MG63 (cell line): ENCODE results near the gene CCDC137. TPM values are rescaled to one million over a fixed set of nuclear protein-coding genes. Genes with fewer than 3 reads are reported as not detected.
A peak's percentile ranks its signal among the peaks of the same experiment; 100 is the strongest.
"Not testable (repeated sequence)": the region's sequence is repeated elsewhere in the genome, so short reads cannot be mapped to it uniquely, and the experiment has no call there.

ENCODE experiments used
- DNase-seq: peaks from one replicate; pipeline ENCODE4 v3.0.0-alpha.2; 2020
- H3K27me3 ChIP-seq: fragments of 250-450 bp; sonication (Bioruptor Pico); 2 replicates; pipeline ENCODE4 v1.5.1; 2020; ENCODE audit warnings: mild to moderate bottlenecking, moderate library complexity
- H3K36me3 ChIP-seq: fragments of 250-450 bp; sonication (Bioruptor Pico); 2 replicates; pipeline ENCODE4 v1.5.1; 2020; ENCODE audit warnings: mild to moderate bottlenecking, moderate library complexity
- H3K4me3 ChIP-seq: fragments of 250-450 bp; sonication (Bioruptor Pico); 2 replicates; pipeline ENCODE4 v1.5.1; 2020; ENCODE audit warnings: mild to moderate bottlenecking, moderate library complexity
- H3K9me3 ChIP-seq: fragments of 250-450 bp; sonication (Bioruptor Pico); 2 replicates; pipeline ENCODE4 v1.5.1; 2020; ENCODE audit warnings: mild to moderate bottlenecking, moderate library complexity
- total RNA-seq: library from RNA; depleted of rRNA; stranded (reverse); fragments of >200 nt; shearing (Covaris generic); gene quantifications from 2 replicates; pipeline ENCODE4 v1.2.3, GENCODE V29; 2014; ENCODE audit warnings: low replicate concordance; rRNA removed

The CCDC137 gene, protein sequence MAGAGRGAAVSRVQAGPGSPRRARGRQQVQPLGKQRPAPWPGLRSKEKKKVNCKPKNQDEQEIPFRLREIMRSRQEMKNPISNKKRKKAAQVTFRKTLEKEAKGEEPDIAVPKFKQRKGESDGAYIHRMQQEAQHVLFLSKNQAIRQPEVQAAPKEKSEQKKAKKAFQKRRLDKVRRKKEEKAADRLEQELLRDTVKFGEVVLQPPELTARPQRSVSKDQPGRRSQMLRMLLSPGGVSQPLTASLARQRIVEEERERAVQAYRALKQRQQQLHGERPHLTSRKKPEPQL
- total RNA-seq: 55.2 and 133 TPM in 2 replicates

- Histone ChIP-seq H3K36me3 (peaks cover 56% of the 10 kb centered on the region), H3K4me3 (peak within 1 kb of the TSS; percentile 90), H3K9me3 (no peaks in the 10 kb centered on the region), H3K27me3 (no peaks in the 10 kb centered on the region)
- peak; percentile 99 for DNase-seq
Measured at GRCh38 chr17:81666342-81667191, at the start of gene CCDC137, which contains the start of gene OXLD1. TSS of gene CCDC137 (plus strand) at chr17:81666737. CDS start at chr17:81666767, 30 bp downstream. TSS of gene OXLD1 (minus strand) at chr17:81666605. CDS start at chr17:81666577, 28 bp downstream.

DNA sequence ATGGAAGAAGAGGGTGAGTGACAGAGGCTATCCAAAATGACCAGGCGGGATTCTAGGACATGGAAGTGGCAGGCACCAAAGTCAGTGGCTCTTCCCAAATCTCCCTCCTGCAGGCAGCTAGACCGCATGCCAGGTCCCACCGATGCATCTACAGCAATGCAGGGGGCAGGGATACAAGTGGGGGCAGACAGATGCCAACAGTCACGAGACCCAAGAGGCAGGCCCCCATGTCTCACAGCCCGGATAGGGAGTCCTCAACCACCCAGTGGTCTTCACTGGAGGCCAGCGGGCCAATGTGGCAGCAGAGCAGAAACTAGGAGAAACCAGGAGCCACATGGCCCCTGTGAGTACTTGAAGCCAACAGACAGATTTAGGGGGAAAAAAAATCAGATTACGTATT lies 49.7 kb upstream of the CCDC137 start:
- H3K36me3 ChIP-seq: peaks cover 83% of the 10 kb centered on the region
- no peaks in the 10 kb centered on the region for H3K27me3 ChIP-seq
- no peak overlapping the region for H3K4me3 ChIP-seq
- no peak for DNase-seq
- H3K9me3 ChIP-seq: no peaks in the 10 kb centered on the region; the same call in 1 of the 2 replicates

GRCh38 chr17:81618307-81618706 lies 48.2 kb upstream of the CCDC137 start:
- not testable (repeated sequence) for H3K4me3 ChIP-seq, H3K9me3 ChIP-seq, DNase-seq, H3K27me3 ChIP-seq
- peaks cover 84% of the 10 kb centered on the region for H3K36me3 ChIP-seq

GRCh38 chr17:81621494-81622130 lies 44.9 kb upstream of the CCDC137 start:
- no peak for DNase-seq
- H3K4me3 ChIP-seq: no peak overlapping the region
- H3K27me3 ChIP-seq: no peaks in the 10 kb centered on the region
- H3K9me3 ChIP-seq: no peaks in the 10 kb centered on the region; the same call in 1 of the 2 replicates
- H3K36me3 ChIP-seq: peaks cover 86% of the 10 kb centered on the region

- Histone ChIP-seq H3K27me3 (no peaks in the 10 kb centered on the region), H3K9me3 (no peaks in the 10 kb centered on the region), H3K36me3 (peaks cover 72% of the 10 kb centered on the region), H3K4me3 (no peak overlapping the region)
- DNase-seq: no peak
Measured at GRCh38 chr17:81630274-81630673, 36.3 kb upstream of the CCDC137 start.

GRCh38 chr17:81631482-81631881 lies 35.1 kb upstream of the CCDC137 start:
- H3K27me3 ChIP-seq: no peaks in the 10 kb centered on the region
- peaks cover 69% of the 10 kb centered on the region for H3K36me3 ChIP-seq
- no peak overlapping the region for H3K4me3 ChIP-seq
- no peak for DNase-seq
- H3K9me3 ChIP-seq: no peaks in the 10 kb centered on the region

- no peaks in the 10 kb centered on the region for H3K9me3 ChIP-seq
- no peak for DNase-seq
- H3K4me3 ChIP-seq: peak overlapping the region; percentile 97
- peaks cover 34% of the 10 kb centered on the region for H3K36me3 ChIP-seq
- no peaks in the 10 kb centered on the region for H3K27me3 ChIP-seq
Measured at GRCh38 chr17:81635431-81635830, 31.1 kb upstream of the CCDC137 start.

DNA sequence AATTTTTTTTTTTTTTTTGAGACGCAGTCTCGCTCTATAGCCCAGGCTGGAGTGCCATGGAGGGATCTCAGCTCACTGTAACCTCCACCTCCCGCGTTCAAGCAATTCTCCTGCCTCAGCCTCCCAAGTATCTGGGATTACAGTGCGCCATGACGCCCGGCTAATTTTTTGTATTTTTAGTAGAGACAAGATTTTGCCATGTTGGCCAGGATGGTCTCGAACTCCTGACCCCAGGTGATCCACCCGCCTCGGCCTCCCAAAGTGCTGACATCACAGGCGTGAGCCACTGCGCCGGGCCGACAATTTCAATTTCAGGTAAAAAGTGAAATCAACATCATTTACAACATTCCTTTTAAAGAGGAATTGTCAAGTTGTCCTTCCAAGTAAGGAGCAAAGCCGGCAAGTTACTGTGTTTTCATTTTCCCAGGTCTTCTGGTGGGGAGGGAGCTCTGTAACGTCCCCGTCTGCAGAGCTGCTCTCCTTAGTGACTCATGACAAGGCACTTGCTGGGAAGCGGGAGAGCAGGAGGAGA lies 30.5 kb upstream of the CCDC137 start:
- Histone ChIP-seq H3K36me3 (peaks cover 28% of the 10 kb centered on the region), H3K4me3 (peak overlapping the region; percentile 97), H3K9me3 (no peaks in the 10 kb centered on the region), H3K27me3 (no peaks in the 10 kb centered on the region)
- peak; percentile 45 for DNase-seq

DNA sequence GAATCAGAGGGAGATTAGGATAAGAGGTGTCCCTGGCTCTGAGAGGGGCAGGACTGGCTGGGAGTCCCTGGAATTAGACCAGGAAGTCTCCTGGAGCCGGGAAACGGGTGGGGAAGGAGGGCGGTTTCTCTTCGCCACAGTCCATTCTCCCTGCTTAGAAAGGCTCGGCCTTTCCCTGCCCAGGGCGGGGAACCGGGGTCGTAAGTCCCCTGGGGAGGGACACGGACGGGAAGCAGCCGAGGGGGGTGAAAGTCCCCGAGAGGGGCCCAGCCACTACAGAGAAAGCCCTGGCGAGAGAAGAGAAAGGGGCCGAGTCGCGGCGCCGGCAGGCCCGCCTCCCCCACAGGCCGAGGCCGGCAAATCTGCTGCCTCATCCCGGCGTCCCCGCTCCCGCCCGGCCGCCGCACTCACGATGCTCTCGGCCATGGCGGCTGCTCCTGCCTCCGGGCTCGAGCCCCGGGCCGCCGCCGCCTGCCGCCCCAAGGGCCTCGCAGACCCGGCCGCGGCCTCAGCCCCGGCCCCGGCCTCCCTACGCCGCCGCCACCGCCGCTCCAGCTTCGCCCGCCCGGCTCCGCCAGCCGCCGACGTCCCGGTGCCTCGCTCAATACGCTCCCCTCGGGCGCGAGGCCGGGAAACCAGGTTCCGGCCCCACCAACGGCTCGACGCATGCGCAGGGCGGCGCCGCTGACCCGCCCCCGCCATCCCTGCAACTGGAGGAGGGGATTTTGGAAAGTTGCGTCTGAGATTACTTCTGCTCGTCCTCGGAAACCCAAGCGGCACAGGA lies 29.8 kb upstream of the CCDC137 start, which contains the start of the genes NPLOC4 and TSPAN10:
TSS of gene NPLOC4 (minus strand) at position 608 of the 784 bp plus-strand sequence. CDS start at position 426, 182 bp downstream.
TSS of gene TSPAN10 (plus strand) at position 692 of the 784 bp plus-strand sequence. CDS start 5,217 bp downstream, outside the sequence.
- Histone ChIP-seq H3K4me3 (peak within 1 kb of the TSS; percentile 97), H3K36me3 (peaks cover 28% of the 10 kb centered on the region), H3K9me3 (no peaks in the 10 kb centered on the region), H3K27me3 (no peaks in the 10 kb centered on the region)
- DNase-seq: peak; percentile 83

DNA sequence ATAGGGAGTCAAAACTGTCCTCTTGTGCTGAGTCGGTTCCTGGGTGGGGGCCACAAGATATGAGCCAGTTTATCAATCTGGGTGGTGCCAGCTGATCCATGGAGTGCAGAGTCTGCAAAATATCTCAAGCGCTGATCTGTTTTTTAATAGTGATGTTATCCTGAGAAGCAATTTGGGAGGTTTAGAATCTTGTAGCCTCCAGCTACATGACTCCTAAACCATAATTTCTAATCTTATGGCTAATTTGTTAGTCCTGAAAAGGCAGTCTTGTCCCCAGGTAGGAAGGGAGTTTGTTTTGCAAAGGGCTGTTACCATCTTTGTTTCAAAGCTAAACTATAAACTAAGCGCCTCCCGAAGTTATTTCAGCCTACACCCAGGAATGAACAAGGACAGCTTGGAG lies 27.9 kb upstream of the CCDC137 start:
- DNase-seq: no peak
- Histone ChIP-seq H3K9me3 (no peaks in the 10 kb centered on the region), H3K27me3 (no peaks in the 10 kb centered on the region), H3K36me3 (peaks cover 17% of the 10 kb centered on the region), H3K4me3 (no peak overlapping the region)

DNA sequence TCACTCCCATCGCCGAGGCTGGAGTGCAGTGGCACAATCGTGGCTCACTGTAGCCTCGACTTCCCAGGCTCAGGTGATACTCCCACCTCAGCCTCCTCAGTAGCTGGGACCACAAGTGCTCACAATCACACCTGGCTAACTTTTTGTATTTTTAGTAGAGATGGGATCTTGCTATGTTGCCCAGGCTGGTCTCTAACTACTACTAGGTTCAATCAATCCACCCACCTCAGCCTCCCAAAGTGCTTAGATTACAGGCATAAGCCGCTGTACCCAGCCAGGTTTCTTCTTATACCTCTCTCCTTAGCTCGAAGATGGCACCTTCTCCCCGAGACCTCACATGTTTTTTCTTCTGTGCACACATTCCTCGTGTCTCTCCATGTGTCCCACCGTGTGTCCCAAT lies 26.5 kb upstream of the CCDC137 start:
- DNase-seq: no peak
- no peak overlapping the region for H3K4me3 ChIP-seq

DNA sequence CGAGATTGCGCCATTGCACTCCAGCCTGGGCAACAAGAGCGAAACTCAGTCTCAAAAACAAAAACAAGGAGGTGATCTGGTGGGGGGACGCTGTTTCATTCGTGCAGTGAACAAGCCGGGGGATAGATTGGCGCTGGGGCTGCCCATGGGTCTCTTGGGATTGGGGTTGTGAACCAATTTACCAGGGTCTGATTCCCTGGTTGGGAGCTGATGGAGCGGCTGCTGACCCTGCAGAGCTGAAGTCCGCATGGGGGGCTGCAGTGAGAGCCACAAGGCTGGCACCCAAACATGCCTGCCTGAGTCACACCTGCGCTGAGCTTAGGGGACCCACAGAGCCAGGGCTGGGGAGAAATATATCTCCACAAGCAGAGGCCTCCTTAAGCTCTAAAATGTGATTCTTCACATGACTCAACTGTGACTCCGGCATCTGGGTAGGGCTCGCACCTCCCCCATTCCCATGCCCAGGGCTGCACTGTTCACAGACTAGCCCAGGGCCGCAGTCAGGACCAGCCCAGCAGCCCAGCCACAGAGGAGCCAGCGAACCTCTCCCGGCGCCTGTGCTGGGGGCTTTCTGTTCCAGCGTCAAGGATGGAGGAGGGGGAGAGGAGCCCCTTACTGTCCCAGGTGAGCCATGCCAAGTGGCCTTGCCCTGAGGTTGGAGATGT lies 24.6 kb upstream of the CCDC137 start:
- Histone ChIP-seq H3K4me3 (no peak overlapping the region), H3K27me3 (no peaks in the 10 kb centered on the region), H3K9me3 (no peaks in the 10 kb centered on the region), H3K36me3 (no peaks in the 10 kb centered on the region)
- peak; percentile 80 for DNase-seq

More for the DNA sequence above, 26.5 kb upstream of the CCDC137 start:
- H3K27me3 ChIP-seq: no peaks in the 10 kb centered on the region
- H3K36me3 ChIP-seq: peaks cover 11% of the 10 kb centered on the region
- no peaks in the 10 kb centered on the region for H3K9me3 ChIP-seq

DNA sequence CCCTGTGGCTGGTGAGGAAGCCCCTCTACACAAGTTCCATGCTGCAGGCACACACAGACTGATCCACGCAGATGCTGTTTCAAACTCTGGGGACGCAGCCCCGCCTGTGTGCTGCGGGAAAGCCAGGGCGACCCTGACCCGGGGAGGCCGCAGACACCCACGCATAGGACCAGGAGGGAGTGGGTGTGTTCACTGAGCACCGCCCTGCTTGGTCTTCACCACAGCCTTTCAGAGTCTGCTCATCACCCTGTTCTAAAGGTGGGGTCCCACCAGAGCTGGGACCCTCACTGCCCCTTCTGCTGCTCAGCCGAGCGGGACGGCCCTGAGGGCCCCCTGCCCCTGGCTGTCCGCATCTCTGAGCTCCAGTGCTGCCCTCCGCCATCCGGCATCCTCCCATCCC lies 22.0 kb upstream of the CCDC137 start:
- no peaks in the 10 kb centered on the region for H3K27me3 ChIP-seq
- H3K9me3 ChIP-seq: peaks cover 6% of the 10 kb centered on the region; the same call in 1 of the 2 replicates
- no peak overlapping the region for H3K4me3 ChIP-seq
- DNase-seq: no peak
- H3K36me3 ChIP-seq: no peaks in the 10 kb centered on the region

GRCh38 chr17:81644976-81645952 lies 21.3 kb upstream of the CCDC137 start:
- Histone ChIP-seq H3K27me3 (no peaks in the 10 kb centered on the region), H3K4me3 (no peak overlapping the region), H3K36me3 (no peaks in the 10 kb centered on the region), H3K9me3 (peaks cover 6% of the 10 kb centered on the region; the same call in 1 of the 2 replicates)
- no peak for DNase-seq
